Gastrocnemius medialis (tissue), 4 donors: ENCODE data around the gene CAMKK2. TPM values are rescaled to one million over a fixed set of nuclear protein-coding genes. Genes with fewer than 3 reads are reported as not detected.

ENCODE experiments used
- ATAC-seq, 2 donors: fragments of 150-250 bp; one replicate each; pipeline ENCODE4 v1.9.1; 2016
- DNase-seq, 2 donors: peaks; one replicate each; pipeline ENCODE4 v3.0.0-alpha.2; 2019
- H3K27ac ChIP-seq, 4 donors: fragments of 200-600 bp; sonication (generic); 1 replicate in 1 of 4; 2 replicates in 3 of 4; pipeline ENCODE4 v1.5.1; 2016 to 2018; ENCODE audit warnings: mild to moderate bottlenecking in 2 of 4, moderate library complexity in 1 of 4
- H3K27me3 ChIP-seq, 3 donors: fragments of 200-600 bp; sonication (generic) in 2 of 3; 1 replicate in 1 of 3; 2 replicates in 2 of 3; pipeline versions ENCODE4 v1.5.1 to v1.6.0; 2016 to 2019; ENCODE audit warnings: mild to moderate bottlenecking in 1 of 3, moderate library complexity in 1 of 3
- H3K36me3 ChIP-seq, 2 donors: fragments of 200-600 bp; sonication (generic) in 1 of 2; one replicate each; pipeline ENCODE4 v1.5.1; 2017 to 2018
- H3K4me1 ChIP-seq, 2 donors: fragments of 200-600 bp; sonication (generic) in 1 of 2; one replicate each; pipeline ENCODE4 v1.5.1; 2016 to 2017; ENCODE audit warnings: mild to moderate bottlenecking in 2 of 2
- H3K4me3 ChIP-seq, 4 donors: fragments of 200-600 bp; sonication (generic) in 3 of 4; 1 replicate in 1 of 4; 2 replicates in 3 of 4; pipeline ENCODE4 v1.5.1; 2016 to 2019; ENCODE audit warnings: mild to moderate bottlenecking in 2 of 4
- H3K9me3 ChIP-seq, 3 donors: fragments of 200-600 bp; sonication (generic) in 2 of 3; 1 replicate in 1 of 3; 2 replicates in 2 of 3; pipeline ENCODE4 v1.5.1; 2016 to 2019
- POLR2A ChIP-seq, 2 donors: fragments of 450-650 bp; IDR thresholded peaks; one replicate each; pipeline ENCODE4 v1.6.1; 2017; ENCODE audit warnings: antibody characterized with exemption in 2 of 2, mild to moderate bottlenecking in 2 of 2, moderate library complexity in 2 of 2
- in situ Hi-C, 4 donors: fragments of 200-750 bp; cut with MboI; loops; one replicate each; pipeline versions ENCODE4 v1.15.0 to v1.8.0; 2017; ENCODE audit warnings: low sequenced_read_pairs in 4 of 4
- intact Hi-C: fragments of 100-400 bp; cut with DNase I; formaldehyde crosslinking; loops from one replicate; pipeline ENCODE4 v1.15.1; 2023; ENCODE audit warnings: low total_unique reads
- total RNA-seq, 4 donors: library from RNA; depleted of rRNA; stranded (reverse); fragments of >200 nt; gene quantifications; one replicate each; pipeline versions ENCODE4 v1.1.0 to v1.2.3, GENCODE V29; 2016
- TF ChIP-seq, protein P1 (sequence below), 5 experiments: fragments of 450-650 bp in 3 of 5; fragments of 200-600 bp in 2 of 5; sonication (generic) in 2 of 5; IDR thresholded peaks in 4 of 5; conservative IDR thresholded peaks in 1 of 5; 1 replicate in 4 of 5; 2 replicates in 1 of 5; pipeline ENCODE4 v1.5.1; 2016 to 2019; ENCODE audit warnings: antibody characterized with exemption in 5 of 5, mild to moderate bottlenecking in 3 of 5, moderate library complexity in 3 of 5

The CAMKK2 gene
- total RNA-seq, 4 donors from 2014 or later: 6.0 to 10.2 (median 7.5) TPM

DNA sequence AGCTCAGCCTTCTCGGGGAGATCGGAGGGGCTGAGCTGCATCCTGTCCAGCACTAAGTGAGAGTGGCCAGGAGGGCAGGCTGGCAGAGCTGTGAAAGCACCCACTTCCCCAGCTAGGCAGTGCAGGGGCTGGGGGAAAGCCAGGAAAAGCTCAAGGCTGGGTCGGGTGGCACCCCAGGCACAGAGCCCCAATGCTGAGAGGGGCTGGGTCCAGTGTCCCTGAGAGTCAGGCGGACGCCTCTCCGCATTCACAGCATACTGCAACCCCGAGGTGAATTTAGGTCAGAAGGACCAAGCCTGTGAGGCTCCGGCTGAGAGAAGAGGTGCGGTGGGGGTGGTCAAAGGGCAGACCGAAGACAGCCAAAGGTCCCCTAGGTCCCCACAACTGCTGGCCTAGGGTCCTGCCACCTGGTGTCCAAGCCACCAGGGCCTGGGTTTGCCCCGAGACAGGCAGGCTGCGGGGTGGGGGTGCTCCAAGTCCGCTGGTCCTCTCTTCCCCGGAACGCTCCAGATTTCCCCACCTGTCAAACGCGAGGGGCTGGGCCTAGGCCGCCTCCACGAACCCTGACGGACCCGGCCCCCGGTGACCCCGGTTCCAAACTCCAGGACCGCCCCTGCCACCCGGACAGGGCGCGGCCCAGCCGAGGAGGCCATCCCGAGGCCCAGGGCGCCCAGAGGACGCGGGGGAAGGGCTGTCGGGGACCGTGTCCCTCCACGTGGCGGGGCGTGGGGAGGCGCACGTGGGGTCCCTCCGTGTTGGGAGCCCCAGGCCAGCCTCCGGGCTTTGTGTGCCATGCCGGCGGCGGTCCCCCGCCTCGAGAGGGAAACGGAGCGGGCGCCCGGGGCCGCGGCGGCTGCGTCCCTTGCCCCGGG lies 527 bp downstream of the CAMKK2 start:
- Histone ChIP-seq H3K27ac (peak overlapping the region; percentile 80 to 89 (median 84)), H3K36me3 (peaks cover 0 to 8% of the 10 kb centered on the region in 2 donors), H3K4me1 (peaks cover 27 to 28% of the 10 kb centered on the region in 2 donors), H3K4me3 (peak overlapping the region; percentile 86 to 97 (median 92)), H3K9me3 (no peaks in the 10 kb centered on the region), H3K27me3 (no peaks in the 10 kb centered on the region)
- no peak for TF ChIP-seq POLR2A (IDR thresholded peaks at IDR 0.05)
- TF ChIP-seq, protein P1, sequence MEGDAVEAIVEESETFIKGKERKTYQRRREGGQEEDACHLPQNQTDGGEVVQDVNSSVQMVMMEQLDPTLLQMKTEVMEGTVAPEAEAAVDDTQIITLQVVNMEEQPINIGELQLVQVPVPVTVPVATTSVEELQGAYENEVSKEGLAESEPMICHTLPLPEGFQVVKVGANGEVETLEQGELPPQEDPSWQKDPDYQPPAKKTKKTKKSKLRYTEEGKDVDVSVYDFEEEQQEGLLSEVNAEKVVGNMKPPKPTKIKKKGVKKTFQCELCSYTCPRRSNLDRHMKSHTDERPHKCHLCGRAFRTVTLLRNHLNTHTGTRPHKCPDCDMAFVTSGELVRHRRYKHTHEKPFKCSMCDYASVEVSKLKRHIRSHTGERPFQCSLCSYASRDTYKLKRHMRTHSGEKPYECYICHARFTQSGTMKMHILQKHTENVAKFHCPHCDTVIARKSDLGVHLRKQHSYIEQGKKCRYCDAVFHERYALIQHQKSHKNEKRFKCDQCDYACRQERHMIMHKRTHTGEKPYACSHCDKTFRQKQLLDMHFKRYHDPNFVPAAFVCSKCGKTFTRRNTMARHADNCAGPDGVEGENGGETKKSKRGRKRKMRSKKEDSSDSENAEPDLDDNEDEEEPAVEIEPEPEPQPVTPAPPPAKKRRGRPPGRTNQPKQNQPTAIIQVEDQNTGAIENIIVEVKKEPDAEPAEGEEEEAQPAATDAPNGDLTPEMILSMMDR (IDR thresholded peaks at IDR 0.05 in 4 of 5, conservative IDR thresholded peaks at IDR 0.05 in 1 of 5): peak in 1 of 5 experiments; percentile 6
- in situ Hi-C loops: no loop called here
- intact Hi-C loops: loop anchor here (5.0 kb wide), 1 partner anchor 101 kb away; no protein-coding TSS in a partner anchor
- DNase-seq (peak in 1 of 2 donors; percentile 19), ATAC-seq (peak; percentile 25 to 28)

DNA sequence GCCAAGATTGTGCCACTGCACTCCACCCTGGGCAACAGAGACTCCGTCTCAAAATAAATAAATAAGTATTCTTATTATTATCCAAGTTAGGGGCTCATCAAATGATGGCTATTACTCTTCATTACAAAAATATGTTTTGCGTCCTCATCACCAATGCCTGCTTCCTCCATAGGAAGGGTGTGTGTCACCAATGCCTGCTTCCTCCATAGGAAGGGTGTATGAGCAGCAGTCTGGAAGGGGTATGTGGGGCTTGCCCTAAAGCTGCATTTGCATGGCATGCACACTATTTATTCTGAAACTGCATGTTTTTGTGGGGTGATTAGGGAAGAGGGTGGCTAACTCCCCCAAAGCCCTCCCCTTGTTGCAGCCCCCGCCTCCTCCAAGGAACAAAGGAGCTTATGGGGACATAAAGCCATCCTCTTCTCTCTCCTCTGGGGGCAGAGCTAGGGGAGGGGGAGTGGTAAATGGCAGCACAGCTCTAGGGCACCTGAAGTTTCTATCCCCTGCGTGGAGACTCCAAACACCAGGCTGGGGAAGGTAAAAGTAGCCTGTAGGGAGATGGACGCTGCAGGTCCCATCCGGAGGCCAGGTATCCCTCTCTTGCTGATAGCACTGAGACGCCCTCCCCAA lies 1.3 kb downstream of the CAMKK2 start:
- H3K27ac ChIP-seq: peak overlapping the region in 3 of 4 donors; percentile 84 to 89 (median 85)
- DNase-seq: no peak
- no peaks in the 10 kb centered on the region for H3K27me3 ChIP-seq
- no peak for TF ChIP-seq POLR2A (IDR thresholded peaks at IDR 0.05)
- TF ChIP-seq, protein P1 (IDR thresholded peaks at IDR 0.05 in 4 of 5, conservative IDR thresholded peaks at IDR 0.05 in 1 of 5): no peak
- peaks cover 22% of the 10 kb centered on the region in 2 donors for H3K4me1 ChIP-seq
- no peak for ATAC-seq
- in situ Hi-C loops (no loop called here), intact Hi-C loops (loop anchor here (5.0 kb wide), 1 partner anchor 102 kb away; no protein-coding TSS in a partner anchor)
- no peaks in the 10 kb centered on the region for H3K9me3 ChIP-seq
- peaks cover 0 to 8% of the 10 kb centered on the region in 2 donors for H3K36me3 ChIP-seq
- H3K4me3 ChIP-seq: peak overlapping the region; percentile 86 to 97 (median 92)

DNA sequence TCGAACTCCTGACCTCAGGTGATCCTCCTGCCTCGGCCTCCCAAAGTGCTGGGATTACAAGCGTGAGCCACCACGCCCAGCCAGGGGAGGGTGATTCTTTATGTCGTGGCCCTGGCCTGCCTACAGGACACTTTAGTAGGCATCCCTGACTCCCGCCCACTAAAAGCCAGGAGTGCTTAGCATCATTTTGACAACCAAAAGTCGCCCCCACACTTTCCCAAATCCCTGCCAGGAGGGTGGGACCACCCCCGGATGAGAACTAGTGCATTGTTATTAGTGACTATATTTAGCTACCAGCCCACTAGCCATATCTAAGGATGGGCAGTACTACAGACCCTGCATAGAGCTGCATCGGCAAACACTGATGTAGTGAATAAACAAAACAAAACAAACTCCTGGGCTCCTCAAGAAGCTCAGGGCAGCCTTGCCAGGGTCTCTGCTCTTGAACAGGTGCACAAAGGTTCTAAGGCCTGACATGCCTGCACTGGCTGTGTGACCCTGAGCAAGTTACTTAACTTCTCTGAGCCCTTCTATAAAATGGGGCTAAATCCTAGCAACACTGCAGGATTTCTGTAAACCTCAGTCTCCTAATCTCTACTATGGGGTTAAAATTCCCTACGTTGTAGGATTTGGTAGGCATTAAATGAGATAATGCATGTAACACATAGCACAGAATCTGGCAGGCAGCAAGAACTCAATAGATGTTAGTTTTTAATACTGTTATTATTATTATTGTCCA lies 2.2 kb downstream of the CAMKK2 start:
- Histone ChIP-seq H3K27ac (no peak overlapping the region), H3K27me3 (no peaks in the 10 kb centered on the region), H3K9me3 (no peaks in the 10 kb centered on the region), H3K4me3 (no peak overlapping the region), H3K4me1 (peaks cover 18 to 20% of the 10 kb centered on the region in 2 donors), H3K36me3 (peaks cover 0 to 8% of the 10 kb centered on the region in 2 donors)
- TF ChIP-seq, protein P1 (IDR thresholded peaks at IDR 0.05 in 4 of 5, conservative IDR thresholded peaks at IDR 0.05 in 1 of 5): no peak
- no peak for TF ChIP-seq POLR2A (IDR thresholded peaks at IDR 0.05)
- ATAC-seq (no peak), DNase-seq (no peak)
- in situ Hi-C loops (no loop called here), intact Hi-C loops (no loop called here)

DNA sequence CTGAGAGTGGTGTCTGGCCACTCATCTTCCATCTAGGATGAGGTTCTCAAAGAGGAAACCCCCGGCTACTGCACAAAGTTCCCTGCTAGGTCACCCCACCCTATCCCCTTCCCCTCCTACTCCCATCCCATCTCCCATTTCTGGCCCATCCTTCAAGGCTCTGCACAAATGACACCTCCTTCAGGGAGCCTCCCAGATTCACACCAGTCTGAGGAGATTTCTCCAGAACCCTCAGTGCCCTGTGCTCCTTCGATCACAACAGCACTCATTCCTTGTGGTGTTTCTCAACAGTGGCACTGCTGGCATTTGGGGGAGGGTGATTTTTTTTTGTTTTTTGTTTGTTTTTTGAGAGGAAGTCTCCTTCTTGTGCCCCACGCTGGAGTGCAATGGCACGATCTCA lies 2.9 kb downstream of the CAMKK2 start:
- TF ChIP-seq, protein P1 (IDR thresholded peaks at IDR 0.05 in 4 of 5, conservative IDR thresholded peaks at IDR 0.05 in 1 of 5): no peak
- no peak for TF ChIP-seq POLR2A (IDR thresholded peaks at IDR 0.05)
- peaks cover 18 to 20% of the 10 kb centered on the region in 2 donors for H3K4me1 ChIP-seq
- ATAC-seq (no peak), DNase-seq (no peak)
- no peak overlapping the region for H3K4me3 ChIP-seq
- H3K27me3 ChIP-seq: no peaks in the 10 kb centered on the region
- no peak overlapping the region for H3K27ac ChIP-seq
- in situ Hi-C loops (no loop called here), intact Hi-C loops (no loop called here)
- peaks cover 0 to 8% of the 10 kb centered on the region in 2 donors for H3K36me3 ChIP-seq
- H3K9me3 ChIP-seq: no peaks in the 10 kb centered on the region
